ENCODE results near the gene NLRP11. TPM values are rescaled to one million over a fixed set of nuclear protein-coding genes. Genes with fewer than 3 reads are reported as not detected.

NLRP11 gene
- 0.04 TPM for polyA plus RNA-seq (2012; ENCODE audit: low read depth, missing spikeins)

- TF ChIP-seq PAX5 (IDR thresholded peaks at IDR 0.05; ENCODE audit: insufficient read depth, low read length, severe bottlenecking) (no peak), SPI1 (IDR thresholded peaks at IDR 0.05; ENCODE audit: low read depth, low read length) (no peak), TAF1 (IDR thresholded peaks at IDR 0.05; ENCODE audit: low read depth, low read length) (no peak), POLR2AphosphoS5 (IDR thresholded peaks at IDR 0.05; ENCODE audit: low read depth, low read length) (no peak), POLR2A (IDR thresholded peaks at IDR 0.05; ENCODE audit: low read depth, low read length) (no peak), POU2F2 (IDR thresholded peaks at IDR 0.05; ENCODE audit: low read depth, low read length) (no peak)
- FAIRE-seq (no peak), DNase-seq (ENCODE audit: insufficient read length, low spot score) (no peak)
These were observed at the start of gene NLRP11 for GRCh38 chr19:55831846-55832245. Gene NLRP11 (minus strand): TSS chr19:55831999. CDS start chr19:55818174, 13,825 bp downstream.

GRCh38 chr19:55877211-55877610 is 45.4 kb upstream of the NLRP11 start:
- FAIRE-seq (no peak), DNase-seq (ENCODE audit: insufficient read length, low spot score) (no peak)
- TF ChIP-seq POLR2AphosphoS5 (IDR thresholded peaks at IDR 0.05; ENCODE audit: low read depth, low read length) = no peak

- FAIRE-seq = no peak
- no peak for DNase-seq (ENCODE audit: insufficient read length, low spot score)
- TF ChIP-seq POLR2AphosphoS5 (IDR thresholded peaks at IDR 0.05; ENCODE audit: low read depth, low read length) (no peak), TAF1 (IDR thresholded peaks at IDR 0.05; ENCODE audit: low read depth, low read length) (no peak), PAX5 (IDR thresholded peaks at IDR 0.05; ENCODE audit: insufficient read depth, low read length, severe bottlenecking) (no peak), SPI1 (IDR thresholded peaks at IDR 0.05; ENCODE audit: low read depth, low read length) (no peak), POU2F2 (IDR thresholded peaks at IDR 0.05; ENCODE audit: low read depth, low read length) (no peak), POLR2A (IDR thresholded peaks at IDR 0.05; ENCODE audit: low read depth, low read length) (no peak)
These were observed 38.9 kb upstream of the NLRP11 start for GRCh38 chr19:55870736-55871135.

GRCh38 chr19:55867101-55867500 is 35.3 kb upstream of the NLRP11 start:
- no peak for DNase-seq (ENCODE audit: insufficient read length, low spot score)
- no peak for TF ChIP-seq POLR2A (IDR thresholded peaks at IDR 0.05; ENCODE audit: low read depth, low read length)
- TF ChIP-seq POU2F2 (IDR thresholded peaks at IDR 0.05; ENCODE audit: low read depth, low read length) = no peak
- TF ChIP-seq SPI1 (IDR thresholded peaks at IDR 0.05; ENCODE audit: low read depth, low read length) = no peak
- TF ChIP-seq PAX5 (IDR thresholded peaks at IDR 0.05; ENCODE audit: insufficient read depth, low read length, severe bottlenecking) = no peak
- no peak for TF ChIP-seq POLR2AphosphoS5 (IDR thresholded peaks at IDR 0.05; ENCODE audit: low read depth, low read length)
- TF ChIP-seq TAF1 (IDR thresholded peaks at IDR 0.05; ENCODE audit: low read depth, low read length) = no peak
- no peak for FAIRE-seq

- FAIRE-seq = no peak
- no peak for DNase-seq (ENCODE audit: insufficient read length, low spot score)
- no peak for TF ChIP-seq TAF1 (IDR thresholded peaks at IDR 0.05; ENCODE audit: low read depth, low read length)
- TF ChIP-seq SPI1 (IDR thresholded peaks at IDR 0.05; ENCODE audit: low read depth, low read length) = no peak
- no peak for TF ChIP-seq POLR2A (IDR thresholded peaks at IDR 0.05; ENCODE audit: low read depth, low read length)
- TF ChIP-seq PAX5 (IDR thresholded peaks at IDR 0.05; ENCODE audit: insufficient read depth, low read length, severe bottlenecking) = no peak
- no peak for TF ChIP-seq POLR2AphosphoS5 (IDR thresholded peaks at IDR 0.05; ENCODE audit: low read depth, low read length)
- TF ChIP-seq POU2F2 (IDR thresholded peaks at IDR 0.05; ENCODE audit: low read depth, low read length) = no peak
These were observed 34.7 kb upstream of the NLRP11 start for GRCh38 chr19:55866521-55866920.

- FAIRE-seq = no peak
These were observed 27.2 kb upstream of the NLRP11 start for GRCh38 chr19:55858969-55859368.

GRCh38 chr19:55858401-55858800 is 26.6 kb upstream of the NLRP11 start:
- no peak for TF ChIP-seq POLR2A (IDR thresholded peaks at IDR 0.05; ENCODE audit: low read depth, low read length)
- no peak for DNase-seq (ENCODE audit: insufficient read length, low spot score)
- FAIRE-seq = no peak

More at GRCh38 chr19:55858969-55859368, 27.2 kb upstream of the NLRP11 start:
- TF ChIP-seq POU2F2 (IDR thresholded peaks at IDR 0.05; ENCODE audit: low read depth, low read length) = no peak
- no peak for TF ChIP-seq POLR2AphosphoS5 (IDR thresholded peaks at IDR 0.05; ENCODE audit: low read depth, low read length)
- no peak for TF ChIP-seq POLR2A (IDR thresholded peaks at IDR 0.05; ENCODE audit: low read depth, low read length)
- TF ChIP-seq PAX5 (IDR thresholded peaks at IDR 0.05; ENCODE audit: insufficient read depth, low read length, severe bottlenecking) = no peak
- TF ChIP-seq SPI1 (IDR thresholded peaks at IDR 0.05; ENCODE audit: low read depth, low read length) = no peak
- TF ChIP-seq TAF1 (IDR thresholded peaks at IDR 0.05; ENCODE audit: low read depth, low read length) = no peak
- no peak for DNase-seq (ENCODE audit: insufficient read length, low spot score)

- FAIRE-seq (no peak), DNase-seq (ENCODE audit: insufficient read length, low spot score) (no peak)
- no peak for TF ChIP-seq PAX5 (IDR thresholded peaks at IDR 0.05; ENCODE audit: insufficient read depth, low read length, severe bottlenecking)
- TF ChIP-seq POU2F2 (IDR thresholded peaks at IDR 0.05; ENCODE audit: low read depth, low read length) = no peak
- TF ChIP-seq TAF1 (IDR thresholded peaks at IDR 0.05; ENCODE audit: low read depth, low read length) = no peak
- TF ChIP-seq SPI1 (IDR thresholded peaks at IDR 0.05; ENCODE audit: low read depth, low read length) = no peak
These were observed 26.2 kb upstream of the NLRP11 start for GRCh38 chr19:55857974-55858373.

GRCh38 chr19:55857149-55857548 is 25.4 kb upstream of the NLRP11 start:
- DNase-seq (ENCODE audit: insufficient read length, low spot score) (no peak), FAIRE-seq (no peak)
- TF ChIP-seq POLR2A (IDR thresholded peaks at IDR 0.05; ENCODE audit: low read depth, low read length) = no peak
- TF ChIP-seq POLR2AphosphoS5 (IDR thresholded peaks at IDR 0.05; ENCODE audit: low read depth, low read length) = no peak
- TF ChIP-seq SPI1 (IDR thresholded peaks at IDR 0.05; ENCODE audit: low read depth, low read length) = no peak
- TF ChIP-seq POU2F2 (IDR thresholded peaks at IDR 0.05; ENCODE audit: low read depth, low read length) = no peak
- TF ChIP-seq PAX5 (IDR thresholded peaks at IDR 0.05; ENCODE audit: insufficient read depth, low read length, severe bottlenecking) = no peak
- no peak for TF ChIP-seq TAF1 (IDR thresholded peaks at IDR 0.05; ENCODE audit: low read depth, low read length)

GRCh38 chr19:55855160-55855559 is 23.4 kb upstream of the NLRP11 start:
- no peak for DNase-seq (ENCODE audit: insufficient read length, low spot score)
- TF ChIP-seq SPI1 (IDR thresholded peaks at IDR 0.05; ENCODE audit: low read depth, low read length) = no peak
- TF ChIP-seq POLR2A (IDR thresholded peaks at IDR 0.05; ENCODE audit: low read depth, low read length) = no peak
- TF ChIP-seq POU2F2 (IDR thresholded peaks at IDR 0.05; ENCODE audit: low read depth, low read length) = no peak
- TF ChIP-seq TAF1 (IDR thresholded peaks at IDR 0.05; ENCODE audit: low read depth, low read length) = no peak
- no peak for TF ChIP-seq POLR2AphosphoS5 (IDR thresholded peaks at IDR 0.05; ENCODE audit: low read depth, low read length)
- no peak for TF ChIP-seq PAX5 (IDR thresholded peaks at IDR 0.05; ENCODE audit: insufficient read depth, low read length, severe bottlenecking)
- FAIRE-seq = no peak

All from GM12891 (cell line).